K562 (cell line): ENCODE measurements around the gene VPS13D. TPM values are rescaled to one million over a fixed set of nuclear protein-coding genes. Genes with fewer than 3 reads are reported as not detected.

ENCODE experiments used
- CBFB ChIP-seq: sonication (generic); formaldehyde crosslinking; IDR thresholded peaks from 2 replicates; pipeline ENCODE4 v1.4.0; 2020; ENCODE audit warnings: mild to moderate bottlenecking, missing genetic modification reagents
- CCNT2 ChIP-seq: IDR thresholded peaks from 2 replicates; pipeline ENCODE4 v1.6.1; 2011; ENCODE audit warnings: borderline replicate concordance, low read depth, mild to moderate bottlenecking, moderate library complexity, mixed read lengths, low read length; ENCODE audit not compliant: insufficient read length; ENCODE audit errors: extremely low read depth
- CHCHD3 ChIP-seq: fragments of 250-450 bp; sonication (Bioruptor Pico); IDR thresholded peaks from 2 replicates; pipeline ENCODE4 v2.1.2; 2022; ENCODE audit warnings: mild to moderate bottlenecking
- CREM ChIP-seq: IDR thresholded peaks from 2 replicates; pipeline ENCODE4 v1.6.1; 2014; ENCODE audit warnings: antibody characterized with exemption, low read depth
- ESRRA ChIP-seq: fragments of 450-650 bp; IDR thresholded peaks from 2 replicates; pipeline ENCODE4 v1.6.1; 2014; ENCODE audit warnings: low read depth, mild to moderate bottlenecking, moderate library complexity, borderline replicate concordance
- ETV5 ChIP-seq: sonication (generic); formaldehyde crosslinking; IDR thresholded peaks from 2 replicates; pipeline ENCODE4 v1.4.0; 2020; ENCODE audit warnings: low read depth, mild to moderate bottlenecking, missing genetic modification reagents
- HDAC2 ChIP-seq: fragments of 450-650 bp; IDR thresholded peaks from 2 replicates; pipeline ENCODE4 v1.6.1; 2016; ENCODE audit warnings: mild to moderate bottlenecking
- HMGN3 ChIP-seq: IDR thresholded peaks from 2 replicates; pipeline ENCODE4 v1.6.1; 2011; ENCODE audit warnings: borderline replicate concordance, low read depth, mild to moderate bottlenecking, mixed read lengths, low read length; ENCODE audit not compliant: insufficient read length; ENCODE audit errors: extremely low read depth
- L3MBTL2 ChIP-seq: fragments of 450-650 bp; IDR thresholded peaks from 2 replicates; pipeline ENCODE4 v1.6.1; 2016; ENCODE audit warnings: mild to moderate bottlenecking, moderate library complexity
- MAFK ChIP-seq: IDR thresholded peaks from 2 replicates; pipeline ENCODE4 v1.6.1; 2011; ENCODE audit warnings: low read length, improper control_type of control experiment
- MYC ChIP-seq, 2 experiments: fragments of 250-450 bp in 1 of 2; sonication (Bioruptor Pico) in 1 of 2; IDR thresholded peaks; 2 replicates each; pipeline versions ENCODE4 v1.5.1 to v1.6.1; 2012 to 2021; ENCODE audit warnings: low read depth in 2 of 2, borderline replicate concordance in 1 of 2, improper control_type of control experiment in 1 of 2, low read length in 1 of 2, mild to moderate bottlenecking in 1 of 2, moderate library complexity in 1 of 2
- NFIC ChIP-seq: fragments of 450-650 bp; IDR thresholded peaks from 2 replicates; pipeline ENCODE4 v1.6.1; 2017; ENCODE audit warnings: mild to moderate bottlenecking, inconsistent platforms
- POLR2A ChIP-seq: fragments of 450-650 bp; conservative IDR thresholded peaks from 2 replicates; pipeline ENCODE4 v1.6.1; 2016
- POLR2H ChIP-seq: IDR thresholded peaks from 2 replicates; pipeline ENCODE4 v1.6.1; 2016; ENCODE audit warnings: missing genetic modification characterization, low read depth, mild to moderate bottlenecking, control low read depth, missing compliant biosample characterization, moderate library complexity
- PTRF ChIP-seq: fragments of 450-650 bp; IDR thresholded peaks from 2 replicates; pipeline ENCODE4 v1.6.1; 2016; ENCODE audit warnings: mild to moderate bottlenecking, missing genetic modification characterization, missing compliant biosample characterization
- PURB ChIP-seq: sonication (generic); formaldehyde crosslinking; IDR thresholded peaks from 2 replicates; pipeline ENCODE4 v1.9.0; 2021; ENCODE audit warnings: low read depth, mild to moderate bottlenecking, missing genetic modification reagents
- RB1 ChIP-seq: fragments of 450-650 bp; IDR thresholded peaks from 2 replicates; pipeline ENCODE4 v1.6.1; 2017; ENCODE audit warnings: low read depth, mild to moderate bottlenecking
- RBFOX2 ChIP-seq: fragments of 200-400 bp; formaldehyde crosslinking; IDR thresholded peaks from 2 replicates; pipeline ENCODE4 v1.6.1; 2017; ENCODE audit warnings: low read depth, mild to moderate bottlenecking, low read length, moderate library complexity
- RFX7 ChIP-seq: fragments of 250-450 bp; sonication (Bioruptor Pico); IDR thresholded peaks from 2 replicates; pipeline ENCODE4 v1.5.1; 2021; ENCODE audit warnings: mild to moderate bottlenecking
- RNF2 ChIP-seq: sonication (generic); IDR thresholded peaks from 2 replicates; pipeline ENCODE4 v1.6.1; 2016
- SMAD2 ChIP-seq: fragments of 150-350 bp; IDR thresholded peaks from 2 replicates; pipeline ENCODE4 v1.6.1; 2014; ENCODE audit warnings: low read depth, mild to moderate bottlenecking, low read length
- SMAD4 ChIP-seq: fragments of 250-450 bp; sonication (Bioruptor Pico); conservative IDR thresholded peaks from 2 replicates; pipeline ENCODE4 v1.8.0; 2021; ENCODE audit warnings: inconsistent platforms, mild to moderate bottlenecking, moderate library complexity
- TEAD4 ChIP-seq, 2 experiments: sonication (generic) in 1 of 2; formaldehyde crosslinking in 1 of 2; IDR thresholded peaks; 2 replicates each; pipeline versions ENCODE4 v1.6.1 to v1.8.0; 2012 to 2022; ENCODE audit warnings: borderline replicate concordance in 1 of 2, inconsistent platforms in 1 of 2, low read length in 1 of 2, mild to moderate bottlenecking in 1 of 2, missing genetic modification reagents in 1 of 2
- YY1 ChIP-seq, 3 experiments: IDR thresholded peaks; 2 replicates each; pipeline ENCODE4 v1.6.1; 2011; ENCODE audit warnings: low read length in 2 of 3, mild to moderate bottlenecking in 2 of 3, moderate library complexity in 2 of 3, borderline replicate concordance in 1 of 3, control low read depth in 1 of 3, low read depth in 1 of 3; ENCODE audit not compliant: insufficient read depth in 3 of 3, insufficient replicate concordance in 2 of 3, control insufficient read depth in 1 of 3, insufficient read length in 1 of 3; ENCODE audit errors: extremely low read depth in 1 of 3
- ZBTB7A ChIP-seq: IDR thresholded peaks from 2 replicates; pipeline ENCODE4 v1.6.1; 2011; ENCODE audit warnings: low read depth, mild to moderate bottlenecking, low read length, moderate library complexity, borderline replicate concordance; ENCODE audit not compliant: control insufficient read depth
- ZNF507 ChIP-seq: conservative IDR thresholded peaks from 2 replicates; pipeline ENCODE4 v1.6.1; 2017; ENCODE audit warnings: missing genetic modification characterization, missing compliant biosample characterization
- polyA plus RNA-seq, 8 experiments: library from polyadenylated mRNA; depleted of rRNA in 4 of 8; stranded (reverse) in 5 of 8; unstranded in 3 of 8; fragments of >200 nt; fragmentation: Nextera tagmentation in 2 of 8; fragmentation: Illumina TruSeq in 1 of 8; extraction: Ambion mirVana in 2 of 8; extraction: Trizol in 1 of 8; gene quantifications; 2 replicates each; pipeline versions ENCODE4 v1.2.1 to v1.2.3, GENCODE V29; 2011 to 2014; ENCODE audit warnings: inconsistent platforms in 1 of 8, missing spikeins in 1 of 8
- total RNA-seq, 7 experiments: library from RNA; depleted of rRNA in 6 of 7; stranded (reverse); fragments of >200 nt in 6 of 7; fragmentation: Illumina TruSeq in 2 of 7; extraction: Trizol in 2 of 7; gene quantifications; 2 replicates each; pipeline versions ENCODE4 v1.2.1 to v1.2.3, GENCODE V29; 2011 to 2021; ENCODE audit warnings: low replicate concordance in 1 of 7
- TF ChIP-seq, protein P1 (sequence below): fragments of 450-650 bp; IDR thresholded peaks from 2 replicates; pipeline ENCODE4 v1.6.1; 2016; ENCODE audit warnings: mild to moderate bottlenecking
- TF ChIP-seq, protein P2 (sequence below): sonication (generic); formaldehyde crosslinking; IDR thresholded peaks from 2 replicates; pipeline ENCODE4 v1.9.0; 2022; ENCODE audit warnings: mild to moderate bottlenecking, missing genetic modification reagents

Gene VPS13D
- total and polyA plus RNA-seq, 9 of the 15 experiments (the other 6 are each of a cell fraction or from before 2014, with no cell fraction given), result 6.1 to 51.5 (median 38.5) TPM

DNA sequence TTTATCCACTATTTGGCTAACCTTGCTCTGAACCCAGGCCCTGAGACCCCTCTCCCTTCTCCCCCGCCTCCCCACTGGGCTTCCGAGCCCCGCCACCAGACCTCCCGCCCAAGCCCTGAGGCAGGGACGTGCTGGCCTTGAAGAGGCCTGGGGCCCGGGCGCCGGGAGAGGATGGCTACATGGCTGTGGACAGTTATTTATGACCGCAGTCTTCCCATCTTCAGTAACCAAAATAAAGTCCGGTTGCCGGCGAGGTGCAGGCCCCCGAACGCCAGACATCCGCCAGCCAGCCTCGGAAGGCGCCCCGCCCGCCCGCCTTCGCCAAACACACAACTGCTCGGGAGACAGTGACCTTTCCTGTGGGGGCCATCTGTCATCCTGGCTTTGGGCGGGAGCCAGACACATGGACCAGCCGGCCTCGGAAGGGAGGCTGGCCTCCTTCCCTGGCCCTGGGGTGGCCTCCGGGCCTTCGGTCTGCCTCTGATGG, 319.2 kb downstream of the VPS13D start (continued):
- TF ChIP-seq YY1 (IDR thresholded peaks at IDR 0.05; ENCODE audit: borderline replicate concordance in 1 of 3, control insufficient read depth in 1 of 3, extremely low read depth in 1 of 3, insufficient read depth in 3 of 3, insufficient read length in 1 of 3, insufficient replicate concordance in 2 of 3, low read depth in 1 of 3, low read length in 2 of 3), result peak in 2 of 3 experiments; percentile 6 to 57
- 0 out of 2 replicates have a peak, but pooled peaks have one; percentile 28 for TF ChIP-seq RB1
- peak; percentile 73 for TF ChIP-seq HMGN3
- no peak for TF ChIP-seq SMAD2
- no peak for TF ChIP-seq MAFK
- no peak for TF ChIP-seq CREM
- no peak for TF ChIP-seq TEAD4 (IDR thresholded peaks at IDR 0.05; ENCODE audit: low read length)
- TF ChIP-seq TEAD4 (CRISPR knock-in tag; IDR thresholded peaks at IDR 0.05; ENCODE audit: borderline replicate concordance), result no peak
- TF ChIP-seq, protein P1, sequence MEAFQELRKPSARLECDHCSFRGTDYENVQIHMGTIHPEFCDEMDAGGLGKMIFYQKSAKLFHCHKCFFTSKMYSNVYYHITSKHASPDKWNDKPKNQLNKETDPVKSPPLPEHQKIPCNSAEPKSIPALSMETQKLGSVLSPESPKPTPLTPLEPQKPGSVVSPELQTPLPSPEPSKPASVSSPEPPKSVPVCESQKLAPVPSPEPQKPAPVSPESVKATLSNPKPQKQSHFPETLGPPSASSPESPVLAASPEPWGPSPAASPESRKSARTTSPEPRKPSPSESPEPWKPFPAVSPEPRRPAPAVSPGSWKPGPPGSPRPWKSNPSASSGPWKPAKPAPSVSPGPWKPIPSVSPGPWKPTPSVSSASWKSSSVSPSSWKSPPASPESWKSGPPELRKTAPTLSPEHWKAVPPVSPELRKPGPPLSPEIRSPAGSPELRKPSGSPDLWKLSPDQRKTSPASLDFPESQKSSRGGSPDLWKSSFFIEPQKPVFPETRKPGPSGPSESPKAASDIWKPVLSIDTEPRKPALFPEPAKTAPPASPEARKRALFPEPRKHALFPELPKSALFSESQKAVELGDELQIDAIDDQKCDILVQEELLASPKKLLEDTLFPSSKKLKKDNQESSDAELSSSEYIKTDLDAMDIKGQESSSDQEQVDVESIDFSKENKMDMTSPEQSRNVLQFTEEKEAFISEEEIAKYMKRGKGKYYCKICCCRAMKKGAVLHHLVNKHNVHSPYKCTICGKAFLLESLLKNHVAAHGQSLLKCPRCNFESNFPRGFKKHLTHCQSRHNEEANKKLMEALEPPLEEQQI, result no peak
- peak; percentile 59; the same call in 1 of the 2 replicates for TF ChIP-seq ZBTB7A
- TF ChIP-seq SMAD4 (CRISPR knock-in tag), result peak; percentile 88
- peak; percentile 17; the same call in 1 of the 2 replicates for TF ChIP-seq ETV5 (CRISPR knock-in tag)
- TF ChIP-seq CBFB, result no peak
- no peak for TF ChIP-seq POLR2H (tag)
- TF ChIP-seq L3MBTL2, result peak; percentile 87
- TF ChIP-seq NFIC, result peak; percentile 95
- no peak for TF ChIP-seq ZNF507 (tag)
- no peak for TF ChIP-seq PURB (CRISPR knock-in tag)
- peak; percentile 68 for TF ChIP-seq RBFOX2
- 0 out of 2 replicates have a peak, but pooled peaks have one; percentile 41 for TF ChIP-seq ESRRA
- TF ChIP-seq CCNT2, result no peak
- TF ChIP-seq RNF2, result peak; percentile 31; the same call in 1 of the 2 replicates
- TF ChIP-seq POLR2A, result no peak
- 0 out of 2 replicates have a peak, but pooled peaks have one; percentile 14 for TF ChIP-seq MYC (IDR thresholded peaks at IDR 0.05; ENCODE audit: low read depth, low read length)
- no peak for TF ChIP-seq MYC (CRISPR knock-in tag; IDR thresholded peaks at IDR 0.05; ENCODE audit: borderline replicate concordance, low read depth)
- no peak for TF ChIP-seq PTRF
- peak; percentile 24; the same call in 1 of the 2 replicates for TF ChIP-seq HDAC2
- TF ChIP-seq CHCHD3 (CRISPR knock-in tag), result no peak
- TF ChIP-seq, protein P2, sequence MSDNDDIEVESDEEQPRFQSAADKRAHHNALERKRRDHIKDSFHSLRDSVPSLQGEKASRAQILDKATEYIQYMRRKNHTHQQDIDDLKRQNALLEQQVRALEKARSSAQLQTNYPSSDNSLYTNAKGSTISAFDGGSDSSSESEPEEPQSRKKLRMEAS (CRISPR knock-in tag), result no peak; the same call in none of the 2 replicates
- TF ChIP-seq RFX7, result no peak
